NAMALWA (cell line): ENCODE results near the gene FBXL13.
A peak's percentile ranks its signal among the peaks of the same experiment; 100 is the strongest.
"Not testable (repeated sequence)": the region's sequence is repeated elsewhere in the genome, so short reads cannot be mapped to it uniquely, and the experiment has no call there.

Experiments used
- DNase-seq: peaks from one replicate; pipeline ENCODE4 v3.0.0-alpha.2; 2015; ENCODE audit warnings: low spot score

FBXL13 gene

DNA sequence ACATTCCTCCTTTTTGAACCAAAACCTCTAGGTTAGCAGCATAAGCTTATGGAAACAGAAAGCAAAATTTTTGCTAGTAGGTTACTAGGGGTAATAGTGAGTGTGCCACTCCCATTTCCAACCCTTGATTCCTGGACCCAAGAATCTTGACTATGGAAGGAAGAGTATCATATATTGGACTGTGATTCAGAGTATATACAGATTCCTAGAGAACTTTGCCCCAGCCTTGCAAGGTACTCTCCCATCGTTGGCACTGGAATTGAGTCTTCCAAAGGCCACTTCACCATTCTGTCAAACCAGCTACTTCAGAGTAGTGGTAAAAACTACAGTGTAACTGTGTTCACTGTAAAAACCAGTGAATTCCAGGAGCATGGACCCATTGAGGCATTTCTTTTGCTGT lies 92.4 kb downstream of the FBXL13 start:
- no peak for DNase-seq

DNA sequence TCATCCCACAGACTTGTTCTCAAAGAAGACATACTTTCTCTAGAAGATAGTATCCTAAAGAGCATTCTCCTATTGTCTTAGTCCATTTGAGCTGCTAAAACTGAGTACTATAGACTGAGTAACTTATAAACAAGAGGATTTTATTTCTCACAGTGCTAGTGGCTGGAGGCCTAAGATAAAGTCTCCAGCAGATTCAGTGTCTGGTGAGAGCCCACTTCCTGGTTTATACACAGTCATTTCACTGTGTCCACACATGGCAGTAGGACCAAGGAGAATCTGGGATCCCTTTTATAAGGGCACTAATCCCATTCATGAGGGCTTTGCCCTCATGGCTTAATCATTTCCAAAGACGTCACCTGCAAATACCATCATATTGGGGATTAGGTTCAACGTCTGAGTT lies 93.1 kb downstream of the FBXL13 start:
- DNase-seq, result no peak

DNA sequence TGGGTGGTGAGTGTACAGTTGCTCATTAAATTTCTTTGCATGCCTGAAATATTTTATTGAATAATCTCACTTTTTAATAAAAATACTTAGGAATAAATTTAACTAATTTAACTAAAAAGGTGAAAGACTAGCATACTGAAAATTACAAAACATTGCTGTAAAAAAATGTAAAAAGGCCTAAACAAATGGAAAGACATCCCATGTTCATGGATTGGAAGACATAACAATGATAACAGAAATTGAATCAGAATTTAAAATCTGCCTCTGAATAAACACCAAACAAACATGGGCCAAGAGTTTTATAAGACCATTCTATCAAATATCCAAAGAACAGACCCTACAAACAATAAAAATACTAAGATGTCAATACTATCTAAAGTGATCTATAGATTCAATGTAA lies 94.9 kb downstream of the FBXL13 start:
- DNase-seq, result no peak

DNA sequence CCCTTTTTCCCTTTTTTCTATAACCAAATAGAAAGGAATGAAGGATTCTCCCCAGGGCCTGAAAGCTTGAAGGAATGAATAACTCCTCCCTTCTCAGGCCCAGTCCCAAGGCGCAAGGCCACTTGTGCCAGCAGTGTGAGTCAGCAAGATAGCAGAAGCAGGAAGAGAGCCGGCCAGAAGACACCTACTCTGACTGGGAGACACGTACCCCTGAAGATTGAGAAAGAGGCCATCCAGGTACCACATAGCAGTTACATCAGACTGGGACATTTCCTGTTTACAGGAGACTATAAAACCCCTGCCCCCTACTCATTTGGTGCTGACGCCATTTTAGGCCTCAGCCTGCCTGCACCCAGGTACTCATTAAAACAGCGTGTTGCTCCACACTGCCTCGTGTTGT lies 96.3 kb downstream of the FBXL13 start:
- no peak for DNase-seq

DNA sequence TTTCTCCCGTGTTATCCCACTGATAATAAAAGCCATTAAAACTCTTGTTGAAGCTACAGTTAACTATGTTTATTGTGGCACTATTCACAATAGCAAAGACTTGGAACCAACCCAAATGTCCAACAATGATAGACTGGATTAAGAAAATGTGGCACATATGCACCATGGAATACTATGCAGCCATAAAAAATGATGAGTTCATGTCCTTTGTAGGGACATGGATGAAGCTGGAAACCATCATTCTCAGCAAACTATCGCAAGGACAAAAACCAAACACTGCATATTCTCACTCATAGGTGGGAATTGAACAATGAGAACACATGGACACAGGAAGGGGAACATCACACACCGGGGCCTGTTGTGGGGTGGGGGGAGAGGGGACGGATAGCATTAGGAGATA lies 97.0 kb downstream of the FBXL13 start:
- DNase-seq, result not testable (repeated sequence)

DNA sequence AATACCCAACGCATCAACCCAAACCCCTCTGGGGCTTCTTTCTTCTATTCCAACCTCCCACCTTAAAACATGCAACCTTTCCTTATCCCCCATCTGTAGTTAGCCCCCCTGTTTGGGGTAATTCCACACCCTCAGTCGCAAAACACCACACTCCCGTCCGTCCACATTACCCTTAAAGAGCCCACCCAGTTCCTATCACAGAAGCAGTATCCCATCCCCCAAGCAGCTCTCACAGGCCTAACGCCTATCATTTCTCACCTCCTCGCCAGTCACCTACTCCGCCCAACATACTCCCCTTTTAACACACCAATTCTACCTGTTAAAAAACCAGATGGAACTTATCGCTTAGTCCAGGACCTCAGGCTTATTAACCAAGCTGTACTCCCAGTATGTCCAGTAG lies 98.1 kb downstream of the FBXL13 start:
- no peak for DNase-seq

DNA sequence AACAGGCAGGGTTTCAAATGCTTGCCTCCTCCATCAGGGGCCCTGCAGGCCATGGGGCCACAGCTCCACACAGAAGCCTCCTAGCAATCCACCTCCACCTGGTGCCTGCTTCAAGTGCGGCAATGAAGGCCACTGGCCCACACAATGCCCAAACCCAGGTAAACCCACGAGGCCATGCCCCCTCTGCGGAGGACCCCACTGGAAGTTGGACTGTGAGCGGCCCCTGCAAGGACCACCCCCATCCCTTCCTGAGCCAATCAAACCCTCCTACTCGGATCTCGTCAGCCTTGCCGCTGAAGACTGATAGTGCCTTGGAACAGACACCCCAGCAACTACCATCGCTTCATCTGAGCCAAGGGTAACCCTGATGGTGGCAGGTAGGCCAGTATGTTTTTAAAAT lies 98.7 kb downstream of the FBXL13 start:
- no peak for DNase-seq

DNA sequence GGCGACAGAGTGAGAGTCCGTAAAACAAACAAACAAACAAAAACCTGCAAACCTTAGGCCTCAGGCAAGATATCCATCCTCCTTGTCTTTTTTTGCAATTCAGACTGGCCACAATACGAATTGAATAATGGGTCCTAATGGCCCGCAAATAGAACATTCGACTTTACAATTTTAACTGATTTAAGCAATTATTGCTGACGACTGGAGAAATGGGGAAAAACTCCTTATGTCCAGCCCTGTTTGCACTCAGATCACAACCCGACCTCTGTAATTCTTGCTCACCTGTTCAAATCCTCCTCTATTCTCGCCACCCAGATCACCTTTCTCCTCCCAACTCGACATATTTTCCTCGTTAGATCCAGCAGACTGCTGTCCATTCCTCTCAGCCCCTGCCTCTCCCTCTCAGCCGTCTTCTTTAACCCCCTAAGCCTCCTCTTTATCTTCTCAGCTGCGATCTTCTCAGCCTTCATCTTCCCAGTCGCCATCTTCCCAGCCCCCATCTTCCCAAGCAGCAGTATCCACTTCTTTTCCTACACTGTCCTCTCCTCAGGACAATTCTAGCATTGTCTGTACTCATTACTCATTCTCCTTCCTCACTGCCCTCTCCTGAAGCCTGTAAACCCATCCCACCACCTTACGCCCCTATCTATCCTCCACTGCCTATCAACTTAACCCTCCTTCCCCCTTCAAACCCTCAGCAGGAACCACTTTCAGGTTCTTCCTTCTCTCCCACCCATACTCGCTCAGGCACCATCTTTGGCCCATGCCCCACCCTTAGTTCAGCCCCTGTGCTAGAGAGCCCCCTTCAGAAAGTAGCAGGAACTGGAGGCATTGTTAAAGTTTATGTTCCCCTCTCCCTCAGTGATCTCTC lies 100.0 kb downstream of the FBXL13 start:
- peak; percentile 54 for DNase-seq

DNA sequence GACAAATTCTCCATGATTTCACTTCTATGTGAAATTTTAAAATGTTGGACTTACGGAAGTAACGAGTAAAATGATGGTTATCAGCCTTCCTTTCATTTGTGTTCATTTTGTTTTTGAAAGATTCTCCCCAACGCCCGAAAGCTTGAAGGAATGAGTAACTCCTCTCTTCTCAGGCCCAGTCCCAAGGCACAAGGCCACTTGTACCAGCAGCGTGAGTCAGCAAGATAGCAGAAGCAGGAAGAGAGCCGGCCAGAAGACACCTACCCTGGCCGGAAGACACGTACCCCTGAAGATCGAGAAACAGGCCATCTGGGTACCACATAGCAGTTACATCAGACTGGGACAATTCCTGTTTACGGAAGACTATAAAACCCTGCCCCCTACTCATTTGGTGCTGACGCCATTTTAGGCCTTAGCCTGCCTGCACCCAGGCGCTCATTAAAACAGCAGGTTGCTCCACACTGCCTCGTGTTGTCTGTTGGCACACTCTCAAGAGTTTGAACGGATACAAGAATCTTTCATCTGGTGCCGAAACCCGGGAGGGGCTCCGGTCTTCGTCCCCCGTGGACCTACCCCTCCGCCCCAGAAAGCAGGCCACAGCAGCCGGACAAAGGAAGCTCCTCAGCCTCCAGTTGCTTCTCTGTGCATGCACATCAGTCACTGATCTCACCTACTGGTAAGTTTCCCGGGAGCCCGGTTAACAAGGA lies 101.3 kb downstream of the FBXL13 start:
- no peak for DNase-seq

DNA sequence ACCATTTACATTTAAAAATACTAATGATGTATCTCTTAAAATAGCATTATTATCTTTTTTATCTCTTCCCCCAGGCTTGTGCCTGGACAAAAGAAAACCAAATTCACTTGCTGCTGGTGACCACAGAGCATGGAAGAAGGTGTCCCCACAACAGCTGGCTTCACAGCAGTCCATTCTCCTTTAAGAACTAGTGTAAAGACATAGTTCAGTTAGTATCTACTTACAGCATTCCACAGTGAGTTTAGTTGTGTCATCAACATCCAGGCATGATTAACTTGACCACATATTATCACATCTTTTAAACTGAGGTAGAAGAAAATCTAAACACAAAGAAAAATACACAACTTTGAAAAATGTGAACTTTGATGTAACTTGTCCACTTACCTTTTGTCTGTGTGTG lies 106.8 kb downstream of the FBXL13 start:
- DNase-seq, result no peak

DNA sequence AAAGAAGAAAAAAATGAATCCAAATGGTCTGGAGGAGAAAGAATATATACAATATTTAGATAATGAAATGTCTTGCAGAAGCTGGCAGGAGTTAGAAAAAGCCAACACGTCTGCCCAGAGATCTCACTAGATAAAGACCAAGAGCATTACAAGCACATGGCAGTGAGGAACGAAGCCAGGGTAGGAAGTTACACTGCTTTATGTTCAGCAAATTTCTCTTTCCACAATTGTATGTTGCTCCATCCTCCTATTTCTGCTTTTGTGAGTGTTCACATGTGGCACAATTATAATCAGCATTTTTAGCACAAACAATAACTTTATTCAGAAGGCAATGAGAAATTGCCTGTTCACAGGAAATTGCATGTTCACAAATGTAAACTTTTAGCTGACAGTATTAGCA lies 108.1 kb downstream of the FBXL13 start:
- no peak for DNase-seq

DNA sequence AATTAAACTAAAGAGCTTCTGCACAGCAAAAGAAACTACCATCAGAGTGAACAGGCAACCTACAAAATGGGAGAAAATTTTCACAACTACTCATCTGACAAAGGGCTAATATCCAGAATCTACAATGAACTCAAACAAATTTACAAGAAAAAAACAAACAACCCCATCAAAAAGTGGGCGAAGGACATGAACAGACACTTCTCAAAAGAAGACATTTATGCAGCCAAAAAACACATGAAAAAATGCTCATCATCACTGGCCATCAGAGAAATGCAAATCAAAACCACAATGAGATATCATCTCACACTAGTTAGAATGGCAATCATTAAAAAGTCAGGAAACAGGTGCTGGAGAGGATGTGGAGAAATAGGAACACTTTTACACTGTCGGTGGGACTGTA lies 112.6 kb downstream of the FBXL13 start:
- DNase-seq, result not testable (repeated sequence)

DNA sequence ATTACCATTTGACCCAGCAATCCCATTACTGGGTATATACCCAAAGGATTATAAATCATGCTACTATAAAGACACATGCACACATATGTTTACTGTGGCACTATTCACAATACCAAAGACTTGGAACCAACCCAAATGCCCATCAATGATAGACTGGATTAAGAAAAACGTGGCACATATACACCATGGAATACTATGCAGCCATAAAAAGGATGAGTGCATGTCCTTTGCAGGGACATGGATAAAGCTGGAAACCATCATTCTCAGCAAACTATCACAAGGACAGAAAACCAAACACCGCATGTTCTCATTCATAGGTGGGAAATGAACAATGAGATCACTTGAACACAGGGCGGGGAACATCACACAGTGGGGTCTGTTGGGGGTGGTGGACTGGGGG lies 116.6 kb downstream of the FBXL13 start:
- DNase-seq, result not testable (repeated sequence)

DNA sequence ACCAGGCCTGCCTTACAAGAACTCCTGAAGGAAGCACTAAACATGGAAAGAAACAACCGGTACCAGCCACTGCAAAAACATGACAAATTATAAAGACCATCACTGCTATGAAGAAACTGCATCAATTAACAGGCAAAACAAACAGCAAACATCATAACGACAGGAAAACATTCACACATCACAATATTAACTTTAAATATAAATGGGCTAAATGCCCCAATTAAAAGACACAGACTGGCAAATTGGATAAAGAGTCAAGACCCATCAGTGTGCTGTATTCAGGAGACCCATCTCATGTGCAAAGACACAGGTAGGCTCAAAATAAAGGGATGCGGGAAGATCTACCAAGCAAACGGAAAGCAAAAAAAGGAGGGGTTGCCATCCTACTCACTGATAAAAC lies 120.2 kb downstream of the FBXL13 start:
- DNase-seq, result not testable (repeated sequence)

DNA sequence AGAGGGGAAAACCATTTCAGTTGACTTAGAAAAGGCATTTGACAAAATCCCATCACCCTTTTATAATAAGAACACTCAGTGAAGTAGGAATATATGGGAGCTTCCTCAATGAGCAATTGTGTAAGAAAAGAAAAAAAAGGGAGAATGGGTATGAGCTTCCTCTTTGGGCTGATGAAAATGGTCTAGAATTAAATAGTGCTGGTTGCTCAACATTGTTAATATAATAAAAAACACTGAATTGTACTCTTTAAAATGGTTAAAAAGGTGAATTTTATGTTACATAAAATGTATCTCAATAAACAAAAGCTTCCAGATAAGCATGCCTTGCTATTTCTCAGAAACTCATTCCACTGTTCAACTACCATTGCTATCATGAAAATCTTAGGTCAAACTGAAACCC lies 121.2 kb downstream of the FBXL13 start:
- no peak for DNase-seq

DNA sequence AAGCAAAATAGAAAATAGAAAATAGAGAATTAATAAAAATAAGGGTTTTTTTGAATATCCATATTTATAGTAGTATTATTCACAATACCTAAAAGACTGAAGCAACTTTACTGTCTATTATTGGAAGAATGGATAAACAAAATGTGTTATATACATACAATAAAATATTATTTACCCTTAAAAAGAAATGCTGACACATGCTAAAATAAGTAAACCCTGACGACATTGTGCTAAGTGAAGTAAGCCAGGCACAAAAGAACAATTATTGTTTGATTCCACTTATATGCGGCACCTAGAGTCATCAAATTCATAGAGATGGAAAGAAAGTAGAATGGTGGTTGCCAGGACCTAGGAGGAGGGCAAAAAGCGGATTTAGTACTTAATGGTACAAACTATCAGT lies 122.8 kb downstream of the FBXL13 start:
- DNase-seq, result no peak

DNA sequence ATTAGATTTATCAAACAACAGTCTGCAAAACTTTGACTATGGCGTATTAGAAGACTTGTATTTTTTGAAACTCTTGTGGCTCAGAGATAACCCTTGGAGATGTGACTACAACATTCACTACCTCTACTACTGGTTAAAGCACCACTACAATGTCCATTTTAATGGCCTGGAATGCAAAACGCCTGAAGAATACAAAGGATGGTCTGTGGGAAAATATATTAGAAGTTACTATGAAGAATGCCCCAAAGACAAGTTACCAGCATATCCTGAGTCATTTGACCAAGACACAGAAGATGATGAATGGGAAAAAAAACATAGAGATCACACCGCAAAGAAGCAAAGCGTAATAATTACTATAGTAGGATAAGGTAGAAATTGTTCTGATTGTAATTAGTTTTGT lies 130.4 kb downstream of the FBXL13 start:
- DNase-seq, result no peak

DNA sequence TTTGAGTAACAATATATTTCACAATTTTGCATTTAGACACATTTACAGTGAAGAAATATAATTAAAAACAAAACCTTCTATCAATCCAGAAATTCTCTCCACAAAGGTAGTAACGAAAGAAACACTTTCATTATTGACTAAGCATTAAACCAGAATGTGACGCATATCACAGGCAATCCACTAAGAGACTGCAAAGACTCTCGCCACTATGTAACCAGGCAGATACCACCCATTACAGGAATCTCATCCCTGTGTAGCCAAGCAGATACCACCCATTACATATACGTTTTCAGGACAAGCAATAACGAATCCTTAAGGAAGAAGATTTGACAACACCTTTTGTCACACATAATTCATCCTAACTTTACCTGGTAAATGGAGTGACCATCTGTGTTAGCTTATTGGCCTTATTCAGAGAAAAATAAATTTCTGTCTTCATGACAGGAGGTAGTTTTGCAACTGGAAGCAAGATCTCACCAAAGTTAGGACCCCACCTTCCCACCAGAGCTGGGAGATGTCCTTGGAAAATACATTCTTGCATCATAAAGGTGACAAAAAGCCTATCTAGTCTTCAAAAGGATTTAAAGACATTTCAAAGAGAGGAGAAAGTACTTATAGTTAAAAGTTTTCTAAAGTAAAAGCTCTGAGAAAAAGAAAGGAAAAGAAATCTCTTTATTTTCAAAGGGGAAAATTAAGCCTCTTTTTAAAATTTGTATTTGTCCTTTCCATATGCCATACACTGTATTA lies 131.0 kb downstream of the FBXL13 start:
- DNase-seq, result no peak

DNA sequence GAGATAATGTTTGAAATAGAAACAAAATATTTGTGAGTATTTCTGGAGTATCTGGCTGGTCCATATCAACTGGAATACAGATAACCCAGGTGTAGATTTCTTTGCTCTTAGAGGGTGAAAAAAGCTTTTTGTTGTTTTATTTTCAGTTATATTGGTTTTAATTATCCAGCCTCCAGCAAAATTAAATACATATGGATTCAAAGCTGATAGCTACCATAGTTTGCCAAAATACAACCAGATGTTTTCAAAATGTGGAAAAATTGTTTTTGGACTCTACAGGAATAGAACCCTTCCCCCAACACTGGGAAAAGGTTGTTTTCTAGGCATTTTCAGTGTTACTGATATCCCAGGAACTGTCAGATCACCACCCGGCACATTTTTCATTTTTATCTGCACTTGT lies 131.7 kb downstream of the FBXL13 start:
- DNase-seq, result no peak

DNA sequence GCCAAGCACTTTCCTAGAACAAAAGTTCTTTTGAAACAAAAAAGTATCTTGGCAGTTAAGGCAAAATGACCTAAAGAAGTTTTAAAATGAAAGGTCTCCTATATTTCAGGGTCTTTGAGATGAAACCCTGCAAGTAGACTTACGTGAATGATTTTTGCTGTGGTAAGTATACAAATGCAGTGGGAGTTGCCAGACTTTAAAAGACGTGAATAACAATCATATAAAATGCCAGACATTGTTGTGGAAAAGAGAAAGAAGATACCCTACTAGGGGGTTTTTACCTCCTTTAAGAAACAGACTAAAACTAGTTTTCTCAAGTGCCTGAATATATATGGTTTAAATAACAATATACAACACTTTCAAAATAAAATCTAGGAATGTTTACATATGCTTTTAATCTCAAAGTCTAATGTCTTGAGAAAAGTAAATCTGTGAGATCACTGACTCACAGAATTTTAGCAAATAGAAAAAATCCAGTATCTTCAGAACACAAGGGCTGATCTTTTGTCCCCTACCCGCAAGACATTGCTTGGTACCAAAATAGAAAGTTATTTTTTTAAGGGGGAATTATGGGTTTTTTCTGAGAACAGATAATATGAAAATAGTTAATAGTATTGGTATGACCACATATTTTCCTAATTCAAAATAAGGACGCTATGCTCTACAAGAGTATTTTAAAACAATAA lies 132.3 kb downstream of the FBXL13 start:
- no peak for DNase-seq

DNA sequence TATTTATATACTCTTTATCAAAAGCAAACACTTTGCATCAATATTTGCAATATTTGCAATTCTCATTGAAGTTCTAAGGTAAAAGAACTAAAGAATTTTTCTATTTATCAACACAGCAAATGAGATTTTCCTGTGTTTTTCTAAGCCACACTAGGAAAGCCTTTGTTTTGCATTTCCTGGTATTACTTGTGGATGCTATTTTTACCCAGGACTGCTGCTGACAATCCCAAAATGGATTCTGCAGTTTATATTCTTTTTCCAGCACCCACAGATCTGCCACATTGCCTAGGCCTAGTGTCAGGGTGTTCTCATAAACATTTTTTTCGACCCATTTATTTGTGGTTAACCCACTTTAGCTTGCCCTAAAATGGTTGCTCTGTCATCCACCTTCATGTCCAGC lies 135.9 kb downstream of the FBXL13 start:
- DNase-seq, result no peak

DNA sequence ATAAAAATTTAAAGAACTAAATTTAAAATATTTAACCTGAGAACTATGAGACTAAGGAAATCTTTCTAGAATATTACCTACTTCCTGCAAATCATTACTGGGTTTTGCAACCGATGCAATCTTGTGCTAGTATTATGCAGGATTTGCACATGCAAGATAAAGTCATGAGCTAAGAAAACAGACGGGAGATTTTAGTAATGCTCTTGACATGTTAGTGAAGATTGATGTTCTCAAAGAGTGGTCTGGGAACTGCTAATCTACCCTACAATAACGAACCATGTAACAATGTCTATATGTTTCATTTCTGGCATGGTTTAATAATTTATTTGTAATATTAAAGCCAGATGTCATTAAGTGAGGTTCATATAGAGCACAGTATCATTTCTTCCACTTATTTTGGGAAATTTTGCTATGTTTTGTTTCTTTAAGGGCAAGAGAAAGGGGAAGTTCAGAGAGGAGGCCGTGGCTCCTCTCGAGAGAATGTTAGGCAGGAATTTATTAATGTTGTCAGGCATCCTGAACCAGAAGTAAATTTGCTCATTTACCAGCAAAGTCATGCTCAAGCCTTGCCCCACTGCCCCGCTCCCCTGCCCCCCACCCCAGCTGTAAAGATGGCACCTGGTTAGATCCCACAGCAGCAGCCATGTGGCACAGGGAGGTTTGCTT lies 139.0 kb downstream of the FBXL13 start:
- no peak for DNase-seq
